Natural killer cell treated with Interleukin-12 subunit alpha and Interleukin-12 subunit beta and Interleukin-15 and Interleukin-18, amount 100 ng/mL, for 72 hours (primary cell): ENCODE measurements around the gene SCN9A. TPM values are rescaled to one million over a fixed set of nuclear protein-coding genes. Genes with fewer than 3 reads are reported as not detected.
A peak's percentile ranks its signal among the peaks of the same experiment; 100 is the strongest.
"Not testable (repeated sequence)": the region's sequence is repeated elsewhere in the genome, so short reads cannot be mapped to it uniquely, and the experiment has no call there.

Experiments used
- ATAC-seq, 2 donors: fragments of 150-1000 bp; cut with Tn5 transposase in 1 of 2; sonication (Bioruptor Pico), chemical (Tn5 transposase) in 1 of 2; 2 replicates each; pipeline ENCODE4 v1.10.0; 2021
- DNase-seq: peaks from one replicate; pipeline ENCODE4 v3.0.0; 2022; ENCODE audit warnings: low spot score
- H3K27ac Mint-ChIP-seq, 2 donors: 1 replicate in 1 of 2; 2 replicates in 1 of 2; pipeline ENCODE4 v1.8.0; 2022; ENCODE audit warnings: mixed read lengths in 2 of 2, mild to moderate bottlenecking in 1 of 2, moderate library complexity in 1 of 2
- H3K27me3 Mint-ChIP-seq, 2 donors: 1 replicate in 1 of 2; 2 replicates in 1 of 2; pipeline ENCODE4 v1.8.0; 2022; ENCODE audit warnings: mixed read lengths in 2 of 2
- H3K36me3 Mint-ChIP-seq: one replicate; pipeline ENCODE4 v1.8.0; 2022; ENCODE audit warnings: mixed read lengths
- H3K4me1 Mint-ChIP-seq, 2 donors: 1 replicate in 1 of 2; 2 replicates in 1 of 2; pipeline ENCODE4 v1.8.0; 2022; ENCODE audit warnings: low read depth in 2 of 2, mixed read lengths in 2 of 2, mild to moderate bottlenecking in 1 of 2
- H3K4me3 Mint-ChIP-seq: one replicate; pipeline ENCODE4 v1.8.0; 2022; ENCODE audit warnings: mixed read lengths
- H3K9me3 Mint-ChIP-seq: 2 replicates; pipeline ENCODE4 v1.8.0; 2022; ENCODE audit warnings: mixed read lengths
- total RNA-seq, 2 donors: library from RNA; stranded (reverse); gene quantifications; one replicate each; pipeline ENCODE4 v1.2.3, GENCODE V29; 2022

The SCN9A gene
- 1 to 10 TPM in 1 of 2 donors, under 1 TPM in 1; 0.17 to 1.0 TPM for total RNA-seq

DNA sequence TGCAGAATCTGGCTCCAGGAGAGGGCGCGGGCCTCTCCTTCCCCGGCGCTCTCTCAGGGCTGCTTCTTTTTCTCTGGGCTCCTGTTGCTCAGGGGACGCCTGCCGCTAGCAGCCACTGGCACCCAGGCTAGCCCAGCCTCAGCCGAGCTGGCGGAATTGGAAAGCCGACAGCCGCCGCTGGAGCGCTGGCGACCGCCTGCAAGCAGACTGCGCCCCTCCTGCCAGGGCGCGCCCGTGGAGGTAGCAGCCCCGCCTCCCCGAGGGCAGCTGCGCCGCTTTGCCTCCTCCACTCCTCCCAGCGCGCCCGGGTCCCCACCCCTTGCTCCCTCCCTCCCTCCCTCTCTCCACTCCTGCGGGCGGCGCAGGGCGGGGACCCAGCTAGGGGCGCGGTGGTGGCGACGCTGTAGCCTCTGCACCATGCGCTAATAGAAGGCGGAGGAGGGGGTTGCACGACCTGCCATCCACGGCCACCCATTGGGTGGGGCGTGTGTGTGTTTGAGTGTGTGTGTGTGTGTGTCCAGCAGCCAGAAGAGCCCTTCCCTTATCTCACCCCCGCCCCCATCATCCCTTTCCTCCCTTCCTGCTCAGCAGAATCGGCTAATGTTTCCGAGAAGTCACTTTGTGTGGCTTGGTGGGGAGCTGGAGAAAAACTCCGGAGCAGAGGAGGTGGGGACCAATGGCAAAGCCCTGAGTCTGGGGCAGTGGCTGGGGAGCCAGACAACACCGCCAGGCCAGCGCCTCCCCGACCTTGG lies at the start of gene SCN9A:
Gene SCN9A (minus strand): TSS at position 209 of the 752 bp plus-strand sequence. CDS start 64,188 bp downstream, outside the sequence.
- H3K4me3 Mint-ChIP-seq, result peak within 1 kb of the TSS; percentile 46
- peaks cover 11 to 13% of the 10 kb centered on the region in 2 donors for H3K27me3 Mint-ChIP-seq
- H3K4me1 Mint-ChIP-seq, result peaks cover 6% of the 10 kb centered on the region in 2 donors
- no peak within 1 kb of the TSS for H3K27ac Mint-ChIP-seq
- no peaks in the 10 kb centered on the region for H3K36me3 Mint-ChIP-seq
- H3K9me3 Mint-ChIP-seq, result no peaks in the 10 kb centered on the region
- ATAC-seq, result peak; percentile 66 to 84
- peak; percentile 61 for DNase-seq

DNA sequence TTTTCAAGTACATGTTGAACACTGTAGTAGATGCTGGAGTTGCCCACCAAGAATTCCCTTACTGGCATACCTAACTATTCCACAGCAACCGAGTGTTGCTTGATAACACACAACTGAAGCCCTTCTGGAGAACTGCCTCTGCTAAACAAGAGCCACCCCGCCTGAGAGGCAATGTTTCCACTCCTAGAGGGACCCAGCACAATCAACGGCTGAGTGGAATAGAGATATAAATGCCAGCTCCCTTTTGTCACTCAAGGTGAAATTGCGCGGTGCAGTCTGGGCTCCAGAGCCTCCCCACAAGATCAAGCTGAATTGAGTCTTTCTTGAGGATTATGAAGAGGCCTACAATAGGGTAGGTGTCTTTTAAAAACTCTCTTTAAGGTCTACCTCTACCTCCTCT lies 49.1 kb upstream of the SCN9A start:
- H3K27me3 Mint-ChIP-seq, result no peaks in the 10 kb centered on the region
- DNase-seq (no peak), ATAC-seq (no peak)
- H3K36me3 Mint-ChIP-seq, result no peaks in the 10 kb centered on the region
- peaks cover 7% of the 10 kb centered on the region for H3K9me3 Mint-ChIP-seq
- no peak overlapping the region for H3K27ac Mint-ChIP-seq
- no peak overlapping the region for H3K4me3 Mint-ChIP-seq
- no peaks in the 10 kb centered on the region for H3K4me1 Mint-ChIP-seq

DNA sequence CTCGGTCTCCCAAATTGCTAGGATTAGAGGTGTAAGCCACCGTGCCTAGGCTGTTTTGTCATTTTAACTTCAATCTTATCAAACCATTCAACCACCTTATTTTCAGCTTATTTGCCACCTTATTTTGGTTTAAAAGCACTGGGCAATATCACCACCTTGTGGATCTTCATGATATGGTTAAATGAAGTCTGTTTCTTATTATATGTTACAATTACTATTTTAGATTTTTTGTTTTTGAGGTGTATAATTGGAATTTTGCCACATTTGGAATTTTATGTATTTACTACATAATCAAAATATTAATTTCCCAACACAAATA lies 43.8 kb upstream of the SCN9A start:
- no peak for DNase-seq
- Mint-ChIP-seq H3K27me3 (no peaks in the 10 kb centered on the region), H3K4me1 (no peaks in the 10 kb centered on the region)

DNA sequence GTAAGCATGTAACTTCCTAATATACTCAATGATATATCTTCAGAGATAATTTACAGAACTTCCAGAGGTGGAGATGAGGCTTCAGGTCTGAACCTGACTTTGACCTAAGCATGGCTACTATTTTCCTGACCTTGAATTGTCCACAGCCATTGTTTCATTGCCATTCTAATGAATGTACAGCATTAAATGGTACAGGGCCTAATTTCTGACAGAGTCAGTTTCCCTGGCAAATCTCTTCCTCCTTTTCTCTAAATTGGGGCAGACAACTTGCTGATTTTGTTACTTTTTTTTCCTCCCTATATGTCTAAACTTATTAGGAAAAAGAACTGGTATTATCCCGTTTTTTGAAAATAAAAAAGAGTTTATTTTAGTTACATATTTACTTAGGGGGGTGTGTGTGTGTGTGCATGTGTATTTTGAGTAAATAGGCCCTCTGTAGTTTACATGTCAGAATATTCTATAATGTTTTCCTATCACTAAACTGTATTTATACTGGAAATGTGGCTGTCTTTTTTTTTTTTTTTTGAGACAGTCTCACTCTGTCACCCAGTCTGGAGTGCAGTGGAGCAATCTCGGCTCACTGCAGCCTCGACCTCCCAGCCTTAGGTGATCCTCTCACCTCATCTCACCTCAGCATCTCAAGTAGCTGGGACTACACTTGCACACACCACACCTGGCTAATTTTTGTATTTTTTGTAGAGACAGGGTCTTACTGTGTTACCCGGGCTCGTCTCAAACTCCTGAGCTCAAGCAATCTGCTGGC lies 43.3 kb upstream of the SCN9A start:
- no peaks in the 10 kb centered on the region for H3K4me1 Mint-ChIP-seq
- peaks cover 9% of the 10 kb centered on the region for H3K9me3 Mint-ChIP-seq
- no peaks in the 10 kb centered on the region for H3K36me3 Mint-ChIP-seq
- no peak overlapping the region for H3K27ac Mint-ChIP-seq
- DNase-seq (no peak), ATAC-seq (no peak)
- no peaks in the 10 kb centered on the region for H3K27me3 Mint-ChIP-seq
- H3K4me3 Mint-ChIP-seq, result no peak overlapping the region

More for the DNA sequence above, 43.8 kb upstream of the SCN9A start:
- ATAC-seq, result no peak
- Mint-ChIP-seq H3K27ac (no peak overlapping the region), H3K4me3 (no peak overlapping the region), H3K36me3 (no peaks in the 10 kb centered on the region), H3K9me3 (peaks cover 9% of the 10 kb centered on the region)

DNA sequence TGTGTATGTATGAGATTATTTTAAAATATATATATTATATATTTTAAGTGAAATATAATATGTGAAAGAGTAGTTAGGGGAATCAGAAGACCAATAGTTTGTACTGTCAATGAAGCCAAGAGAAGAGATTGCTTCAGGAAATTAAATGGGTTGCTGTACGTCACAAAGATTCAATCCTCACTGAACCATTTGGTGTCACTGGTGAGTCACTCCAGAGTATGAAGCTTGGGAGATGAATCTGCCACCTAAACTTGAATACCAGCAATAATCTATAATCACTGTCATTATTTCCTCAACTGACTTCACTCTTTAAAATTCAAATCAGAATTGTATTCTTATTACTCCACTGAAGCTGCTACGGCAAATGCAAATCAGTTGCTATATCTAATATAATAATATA lies 41.9 kb upstream of the SCN9A start:
- Mint-ChIP-seq H3K27ac (no peak overlapping the region), H3K4me3 (no peak overlapping the region), H3K4me1 (no peaks in the 10 kb centered on the region)

DNA sequence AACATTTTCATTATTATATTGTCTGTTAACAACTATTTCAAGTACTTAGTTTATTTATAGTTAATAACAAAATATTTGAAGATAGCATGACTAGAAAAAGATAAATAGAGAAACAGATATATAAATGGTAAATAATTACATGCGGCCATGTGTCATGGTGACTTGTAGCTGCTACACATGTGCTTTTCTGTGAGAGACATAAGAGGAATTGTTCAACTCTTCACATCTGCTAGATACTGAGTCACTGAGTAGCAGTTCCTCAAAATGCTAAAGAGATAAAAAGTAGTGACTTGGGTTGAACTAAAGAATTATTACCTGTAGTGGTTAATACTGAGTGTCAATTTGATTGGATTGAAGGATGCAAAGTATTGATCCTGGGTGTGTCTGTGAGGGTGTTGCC lies 37.5 kb upstream of the SCN9A start:
- ATAC-seq (no peak), DNase-seq (no peak)
- no peaks in the 10 kb centered on the region for H3K4me1 Mint-ChIP-seq
- no peak overlapping the region for H3K27ac Mint-ChIP-seq
- H3K9me3 Mint-ChIP-seq, result peaks cover 4% of the 10 kb centered on the region
- no peak overlapping the region for H3K4me3 Mint-ChIP-seq
- H3K36me3 Mint-ChIP-seq, result no peaks in the 10 kb centered on the region
- H3K27me3 Mint-ChIP-seq, result no peaks in the 10 kb centered on the region

More for the DNA sequence above, 41.9 kb upstream of the SCN9A start:
- no peak for ATAC-seq
- Mint-ChIP-seq H3K9me3 (peaks cover 9% of the 10 kb centered on the region), H3K36me3 (no peaks in the 10 kb centered on the region), H3K27me3 (no peaks in the 10 kb centered on the region)
- no peak for DNase-seq

DNA sequence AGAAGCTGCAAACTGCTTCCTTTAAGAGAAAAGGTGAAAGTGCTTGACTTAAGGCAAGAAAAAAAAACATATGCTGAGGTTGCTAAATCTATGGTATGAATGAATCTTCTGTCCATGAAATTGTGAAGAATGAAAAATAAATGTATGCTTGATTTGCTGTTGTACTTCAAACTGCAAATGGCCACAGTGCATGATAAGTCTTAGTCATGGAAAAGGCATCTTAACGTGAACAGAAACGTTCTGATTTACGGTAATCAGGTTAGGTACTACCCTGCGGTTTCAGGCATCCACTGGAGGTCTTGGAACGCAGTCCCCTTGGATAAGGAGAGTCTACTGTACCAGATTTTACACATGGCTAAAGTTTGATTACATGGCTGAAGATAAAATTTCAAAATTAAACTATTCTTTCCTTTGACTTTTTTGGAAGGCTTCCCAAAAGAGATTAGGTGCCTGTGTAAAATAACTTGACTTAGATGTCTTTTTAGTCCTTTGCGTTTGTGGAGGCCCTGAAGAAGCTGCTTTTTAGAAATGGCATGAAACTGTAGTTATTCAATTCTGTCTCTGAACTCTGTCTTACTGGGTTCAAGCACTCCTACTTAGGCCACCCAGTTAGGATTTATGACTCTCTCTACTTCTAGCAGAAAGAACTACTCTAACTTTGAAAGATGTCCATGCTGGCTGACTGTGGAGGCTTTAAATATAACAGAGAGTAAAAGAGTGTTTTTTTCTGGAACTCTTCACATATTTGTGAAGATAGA lies 35.9 kb upstream of the SCN9A start:
- Mint-ChIP-seq H3K27me3 (no peaks in the 10 kb centered on the region), H3K4me1 (no peaks in the 10 kb centered on the region), H3K4me3 (no peak overlapping the region), H3K9me3 (peaks cover 3% of the 10 kb centered on the region), H3K27ac (no peak overlapping the region), H3K36me3 (no peaks in the 10 kb centered on the region)
- DNase-seq (no peak), ATAC-seq (no peak)

DNA sequence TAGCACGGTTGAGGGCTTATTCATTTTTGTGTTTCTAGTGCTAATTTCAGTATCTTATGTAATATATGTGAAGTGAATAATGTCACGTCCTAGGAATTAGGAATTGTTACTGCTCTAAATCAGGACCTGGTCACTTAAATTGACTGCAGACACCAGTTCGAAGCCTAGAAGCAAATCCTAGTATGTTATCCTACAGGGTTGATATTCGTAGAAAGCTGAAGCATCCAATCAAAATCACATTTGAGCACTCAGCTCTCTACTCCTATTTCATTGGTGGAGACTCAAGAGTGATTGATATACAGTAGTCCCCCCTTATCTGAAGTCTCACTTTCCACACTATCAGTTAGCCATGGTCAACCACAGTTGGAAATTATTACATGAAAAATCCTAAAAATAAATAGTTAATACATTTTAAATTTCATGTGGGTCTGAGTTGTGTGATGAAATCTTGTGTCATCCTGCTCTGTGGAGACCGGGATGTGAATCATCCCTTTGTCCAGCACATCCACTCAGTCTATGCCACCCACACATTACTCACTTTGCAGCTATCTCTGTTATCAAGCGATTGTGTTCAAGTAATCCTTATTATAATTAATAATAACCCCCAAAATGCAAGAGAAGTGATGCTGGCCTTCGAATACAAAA lies 35.2 kb upstream of the SCN9A start:
- no peak overlapping the region for H3K27ac Mint-ChIP-seq
- ATAC-seq (no peak), DNase-seq (no peak)
- H3K4me1 Mint-ChIP-seq, result no peaks in the 10 kb centered on the region
- H3K4me3 Mint-ChIP-seq, result no peak overlapping the region
- H3K27me3 Mint-ChIP-seq, result no peaks in the 10 kb centered on the region
- H3K9me3 Mint-ChIP-seq, result peaks cover 3% of the 10 kb centered on the region
- no peaks in the 10 kb centered on the region for H3K36me3 Mint-ChIP-seq

DNA sequence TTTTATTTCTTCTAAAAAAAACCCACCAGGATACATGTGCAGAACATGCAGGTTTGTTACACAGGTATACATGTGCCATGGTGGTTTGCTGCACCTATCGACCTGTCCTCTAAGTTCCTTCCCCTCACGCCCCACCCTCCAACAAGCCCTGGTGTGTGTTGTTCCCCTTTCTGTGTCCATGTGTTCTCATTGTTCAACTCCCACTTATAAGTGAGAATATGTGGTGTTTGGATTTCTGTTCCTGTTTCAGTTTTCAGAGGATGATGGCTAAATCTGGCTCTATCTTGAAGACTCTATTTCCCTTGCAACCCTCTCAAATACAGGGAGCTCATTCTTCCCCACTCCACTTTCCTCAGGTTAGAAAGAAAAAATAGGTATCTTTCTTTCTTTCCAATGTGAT lies 32.0 kb upstream of the SCN9A start:
- H3K4me3 Mint-ChIP-seq, H3K4me1 Mint-ChIP-seq, H3K36me3 Mint-ChIP-seq, ATAC-seq, DNase-seq, H3K27ac Mint-ChIP-seq, H3K9me3 Mint-ChIP-seq, H3K27me3 Mint-ChIP-seq: not testable (repeated sequence)

DNA sequence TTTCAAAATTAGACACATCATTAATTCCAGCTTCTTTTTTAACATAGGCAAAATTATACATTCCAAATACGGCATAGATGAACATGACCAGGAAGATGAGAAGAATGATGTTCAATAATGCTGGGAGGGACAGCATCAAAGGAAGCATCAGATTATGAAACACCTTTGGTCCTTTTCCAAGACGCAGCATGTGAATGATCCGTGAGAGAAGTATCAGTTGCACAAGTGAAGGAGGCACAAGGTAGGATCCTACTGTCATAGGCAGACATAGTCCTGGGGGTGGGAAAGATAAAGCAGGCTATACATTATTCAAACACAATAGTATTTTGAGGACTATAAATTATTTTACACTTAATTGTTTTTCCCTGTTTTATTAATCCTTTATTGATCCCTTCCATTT lies 30.6 kb upstream of the SCN9A start:
- H3K9me3 Mint-ChIP-seq, result peaks cover 3% of the 10 kb centered on the region
- no peak overlapping the region for H3K27ac Mint-ChIP-seq
- DNase-seq, result no peak

DNA sequence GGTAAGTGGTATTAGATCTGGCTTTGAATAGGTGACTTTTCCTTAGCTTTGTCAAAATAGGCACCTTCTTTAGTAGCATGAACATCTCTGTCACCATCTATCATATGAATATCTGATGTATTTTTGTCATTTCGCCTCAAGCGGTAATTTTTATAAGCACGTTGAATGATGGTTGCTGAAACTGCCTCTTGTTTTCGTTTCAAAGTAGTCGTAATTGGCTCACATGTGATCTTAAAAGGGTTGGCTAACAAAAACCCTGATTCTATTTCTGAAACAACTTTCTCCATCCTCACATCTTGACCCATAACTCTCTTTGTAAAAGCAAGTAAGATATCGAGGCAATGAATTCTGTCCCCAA lies 29.8 kb upstream of the SCN9A start:
- H3K4me3 Mint-ChIP-seq, result no peak overlapping the region
- H3K4me1 Mint-ChIP-seq, result no peaks in the 10 kb centered on the region
- no peak overlapping the region for H3K27ac Mint-ChIP-seq
- no peaks in the 10 kb centered on the region for H3K27me3 Mint-ChIP-seq
- H3K36me3 Mint-ChIP-seq, result no peaks in the 10 kb centered on the region
- DNase-seq (no peak), ATAC-seq (no peak)
- peaks cover 4% of the 10 kb centered on the region for H3K9me3 Mint-ChIP-seq

More for the DNA sequence above, 30.6 kb upstream of the SCN9A start:
- Mint-ChIP-seq H3K4me1 (no peaks in the 10 kb centered on the region), H3K27me3 (no peaks in the 10 kb centered on the region), H3K36me3 (no peaks in the 10 kb centered on the region), H3K4me3 (no peak overlapping the region)
- ATAC-seq, result no peak

DNA sequence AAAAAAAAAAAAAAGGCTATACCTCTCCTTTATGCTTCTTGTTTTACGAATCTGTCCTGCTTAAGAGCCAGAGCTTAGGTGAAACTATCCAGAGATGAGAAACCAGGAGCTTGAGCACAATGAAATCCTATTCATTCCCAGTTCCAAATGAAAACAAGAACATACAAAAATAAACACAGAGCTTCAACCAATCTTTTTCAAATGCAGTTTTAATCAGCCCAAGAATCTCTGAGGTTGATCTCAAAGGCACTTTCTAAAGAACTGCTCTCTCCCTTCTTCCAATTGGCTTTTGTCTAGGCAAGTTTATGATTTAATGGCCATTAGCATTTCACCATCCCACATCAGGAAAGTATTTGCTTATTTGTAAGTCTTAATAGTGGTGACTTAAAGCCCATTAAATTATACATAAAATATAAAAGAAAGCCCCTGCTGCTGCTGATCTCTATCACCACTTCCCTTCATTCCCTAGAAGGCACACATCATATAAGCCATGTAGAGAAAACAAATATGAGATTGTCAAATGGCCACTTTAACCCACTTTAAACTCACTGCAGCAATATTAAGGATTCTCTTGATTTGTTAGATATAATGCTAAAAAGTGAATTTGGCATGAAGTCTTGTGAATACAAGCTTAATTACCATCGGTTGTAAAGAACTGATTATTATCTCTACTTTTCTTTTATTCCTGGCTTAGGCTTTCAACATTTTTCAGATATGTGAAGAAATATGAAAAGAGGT lies 29.3 kb upstream of the SCN9A start:
- Mint-ChIP-seq H3K4me3 (no peak overlapping the region), H3K27ac (no peak overlapping the region), H3K36me3 (no peaks in the 10 kb centered on the region), H3K4me1 (no peaks in the 10 kb centered on the region), H3K27me3 (no peaks in the 10 kb centered on the region), H3K9me3 (peaks cover 7% of the 10 kb centered on the region)
- no peak for DNase-seq
- no peak for ATAC-seq

DNA sequence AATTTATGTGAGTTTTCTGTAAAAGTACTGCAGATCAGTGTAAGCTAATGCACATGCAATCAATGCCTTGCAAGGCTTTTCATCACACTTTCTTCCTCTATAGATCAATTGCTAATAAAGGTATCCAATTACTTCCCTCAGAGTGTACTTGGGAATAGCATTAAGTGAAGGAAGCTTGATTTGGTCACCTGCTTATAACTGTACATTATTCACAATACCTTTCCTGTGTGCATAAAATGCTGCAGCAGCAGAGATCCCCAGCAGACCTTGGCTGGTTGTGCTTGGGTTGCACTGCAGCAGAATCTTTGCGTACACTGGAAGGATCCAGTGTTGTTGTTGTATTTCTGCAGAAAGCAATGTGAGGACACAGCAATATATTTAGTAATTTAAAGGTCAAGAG lies 18.5 kb upstream of the SCN9A start:
- H3K4me1 Mint-ChIP-seq, result no peaks in the 10 kb centered on the region

More for the DNA sequence above, 18.5 kb upstream of the SCN9A start:
- no peak overlapping the region for H3K27ac Mint-ChIP-seq
- H3K9me3 Mint-ChIP-seq, result peaks cover 5% of the 10 kb centered on the region
- ATAC-seq, result no peak
- no peaks in the 10 kb centered on the region for H3K36me3 Mint-ChIP-seq
- no peaks in the 10 kb centered on the region for H3K27me3 Mint-ChIP-seq
- DNase-seq, result no peak
- no peak overlapping the region for H3K4me3 Mint-ChIP-seq
